ENCODE results near the gene KLHL1.

The KLHL1 gene

GRCh38 chr13:69872321-69873047 lies 235.8 kb downstream of the KLHL1 start:
- no peak for DNase-seq (ENCODE audit: low read depth, low spot score)

GRCh38 chr13:69866555-69866954 lies 241.7 kb downstream of the KLHL1 start:
- no peak for DNase-seq (ENCODE audit: low read depth, low spot score)

- no peak for DNase-seq (ENCODE audit: low read depth, low spot score)
These were observed 250.9 kb downstream of the KLHL1 start for GRCh38 chr13:69857183-69857821.

- no peak for DNase-seq (ENCODE audit: low read depth, low spot score)
These were observed 251.9 kb downstream of the KLHL1 start for GRCh38 chr13:69856331-69856730.

GRCh38 chr13:69828527-69828926 lies 279.7 kb downstream of the KLHL1 start:
- no peak for DNase-seq (ENCODE audit: low read depth, low spot score)

- DNase-seq (ENCODE audit: low read depth, low spot score) = no peak
These were observed 288.1 kb downstream of the KLHL1 start for GRCh38 chr13:69820180-69820579.

- DNase-seq (ENCODE audit: low read depth, low spot score) = no peak
These were observed 290.9 kb downstream of the KLHL1 start for GRCh38 chr13:69817333-69817869.

- DNase-seq (ENCODE audit: low read depth, low spot score) = no peak
These were observed 299.1 kb downstream of the KLHL1 start for GRCh38 chr13:69809152-69809551.

GRCh38 chr13:69796256-69796655 lies 312.0 kb downstream of the KLHL1 start:
- DNase-seq (ENCODE audit: low read depth, low spot score) = no peak

- no peak for DNase-seq (ENCODE audit: low read depth, low spot score)
These were observed 314.3 kb downstream of the KLHL1 start for GRCh38 chr13:69793783-69794453.

- DNase-seq (ENCODE audit: low read depth, low spot score) = no peak
These were observed 331.3 kb downstream of the KLHL1 start for GRCh38 chr13:69776937-69777336.

GRCh38 chr13:69769608-69770007 lies 338.6 kb downstream of the KLHL1 start:
- no peak for DNase-seq (ENCODE audit: low read depth, low spot score)

GRCh38 chr13:69761581-69761980 lies 346.7 kb downstream of the KLHL1 start:
- DNase-seq (ENCODE audit: low read depth, low spot score) = no peak

GRCh38 chr13:69755101-69755500 lies 353.2 kb downstream of the KLHL1 start:
- DNase-seq (ENCODE audit: low read depth, low spot score) = no peak

- no peak for DNase-seq (ENCODE audit: low read depth, low spot score)
These were observed 357.0 kb downstream of the KLHL1 start for GRCh38 chr13:69751259-69751658.

GRCh38 chr13:69737129-69737935 lies 370.9 kb downstream of the KLHL1 start:
- DNase-seq (ENCODE audit: low read depth, low spot score) = no peak

GRCh38 chr13:69721631-69722030 lies 386.6 kb downstream of the KLHL1 start:
- DNase-seq (ENCODE audit: low read depth, low spot score) = no peak

GRCh38 chr13:69720278-69720983 lies 387.8 kb downstream of the KLHL1 start:
- DNase-seq (ENCODE audit: low read depth, low spot score) = no peak

- DNase-seq (ENCODE audit: low read depth, low spot score) = no peak
These were observed 401.4 kb downstream of the KLHL1 start for GRCh38 chr13:69706807-69707206.

- no peak for DNase-seq (ENCODE audit: low read depth, low spot score)
These were observed 403.9 kb downstream of the KLHL1 start for GRCh38 chr13:69704311-69704710.

- no peak for DNase-seq (ENCODE audit: low read depth, low spot score)
These were observed 417.3 kb downstream of the KLHL1 start for GRCh38 chr13:69690999-69691398.

All from brain pericyte (primary cell).